ENCODE results near the gene MYO1A.

The MYO1A gene

DNA sequence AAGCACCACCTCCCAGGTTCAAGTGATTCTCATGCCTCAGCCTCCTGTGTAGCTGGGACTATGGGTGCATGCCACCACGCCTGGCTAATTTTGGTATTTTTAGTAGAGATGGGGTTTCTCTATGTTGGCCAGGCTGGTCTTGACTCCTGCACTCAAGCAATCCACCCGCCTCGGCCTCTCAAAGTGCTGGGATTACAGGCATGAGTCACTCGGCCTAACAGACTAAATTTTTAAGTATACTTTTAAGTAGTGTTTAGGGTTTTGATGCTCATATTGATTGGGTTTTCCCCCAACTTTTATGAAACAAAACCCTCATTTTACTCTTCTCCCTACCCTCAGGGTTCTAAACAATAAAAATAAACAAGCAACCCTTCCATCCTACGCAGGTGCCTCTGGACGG, 5.5 kb downstream of the MYO1A start:
- H2BK120ac ChIP-seq (ENCODE audit: low read depth, low read length), result no peak overlapping the region
- no peak overlapping the region for H2AK5ac ChIP-seq (ENCODE audit: low read depth, low read length)
- H2BK12ac ChIP-seq (ENCODE audit: low read length), result no peak overlapping the region
- no peak overlapping the region for H2AFZ ChIP-seq (ENCODE audit: low read length)
- H3K23ac ChIP-seq (ENCODE audit: low read depth, low read length, poor library complexity), result no peak overlapping the region
- no peak overlapping the region for H2BK5ac ChIP-seq (ENCODE audit: low read length)
- no peak overlapping the region for H4K8ac ChIP-seq (ENCODE audit: low read depth, low read length)
- no peak overlapping the region for H3K9ac ChIP-seq (ENCODE audit: low read depth, low read length, poor library complexity)
- H3K27me3 ChIP-seq (ENCODE audit: control insufficient read depth in 3 of 3, insufficient read depth in 3 of 3, low read depth in 1 of 3, low read length in 3 of 3), result peaks cover 0 to 61% (median 0%) of the 10 kb centered on the region in 3 experiments
- H3K4me1 ChIP-seq (ENCODE audit: control insufficient read depth in 2 of 2, insufficient read depth in 1 of 2, low read depth in 1 of 2, low read length in 2 of 2), result no peaks in the 10 kb centered on the region
- H3K9me3 ChIP-seq (replicated peaks in 1 of 2; ENCODE audit: control insufficient read depth in 2 of 2, insufficient read depth in 1 of 2, low read depth in 1 of 2, low read length in 2 of 2), result no peaks in the 10 kb centered on the region
- H3K4me2 ChIP-seq (ENCODE audit: insufficient read depth, low read length, poor library complexity, severe bottlenecking), result no peak overlapping the region
- no CpG with 5 or more reads among the region's 6 CpGs for WGBS, 2 donors (ENCODE audit: extremely low coverage in 2 of 2, insufficient read length in 2 of 2, insufficient replicate concordance in 1 of 2)
- H3K36me3 ChIP-seq (replicated peaks in 1 of 2; ENCODE audit: control insufficient read depth in 2 of 2, insufficient read depth in 2 of 2, low read length in 2 of 2), result no peaks in the 10 kb centered on the region
- no peak overlapping the region for H3K27ac ChIP-seq (replicated peaks; ENCODE audit: low read length)
- DNase-seq (ENCODE audit: low spot score), result no peak
- H4K91ac ChIP-seq (ENCODE audit: low read depth, low read length, poor library complexity), result no peak overlapping the region
- H3K4me3 ChIP-seq (ENCODE audit: low read length in 2 of 2), result no peak overlapping the region
- no peak overlapping the region for H3K4ac ChIP-seq (ENCODE audit: low read length)
- no peak overlapping the region for H3K14ac ChIP-seq (ENCODE audit: low read length)
- H3K79me1 ChIP-seq (ENCODE audit: low read depth, low read length), result no peaks in the 10 kb centered on the region
- H3K18ac ChIP-seq (ENCODE audit: low read length), result no peak overlapping the region
- no peak overlapping the region for H2BK15ac ChIP-seq (ENCODE audit: low read length)

DNA sequence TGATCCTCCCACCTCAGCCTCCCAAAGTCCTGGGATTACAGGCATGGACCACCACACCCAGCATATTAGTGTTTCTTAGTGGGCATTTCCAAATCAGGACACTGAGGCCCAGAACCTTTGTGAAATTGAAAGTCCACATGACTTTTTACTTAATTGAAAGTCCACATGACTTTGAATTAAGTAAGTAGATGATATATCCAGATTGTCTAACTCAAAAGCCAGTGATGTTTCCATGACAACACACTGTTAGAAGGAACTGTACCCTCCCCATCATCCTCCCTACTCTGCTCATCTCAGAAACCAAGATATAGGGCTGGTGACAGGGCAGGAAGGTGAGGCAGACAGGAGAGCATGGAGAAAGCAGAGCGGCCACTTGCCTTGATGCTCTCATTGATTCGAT, 7.2 kb downstream of the MYO1A start:
- H2AFZ ChIP-seq (ENCODE audit: low read length), result no peak overlapping the region
- H3K27me3 ChIP-seq (ENCODE audit: control insufficient read depth in 3 of 3, insufficient read depth in 3 of 3, low read depth in 1 of 3, low read length in 3 of 3), result peaks cover 0 to 73% (median 0%) of the 10 kb centered on the region in 3 experiments
- H3K18ac ChIP-seq (ENCODE audit: low read length), result no peak overlapping the region
- no peak overlapping the region for H3K27ac ChIP-seq (replicated peaks; ENCODE audit: low read length)
- no CpG with 5 or more reads among the region's 2 CpGs for WGBS, 2 donors (ENCODE audit: extremely low coverage in 2 of 2, insufficient read length in 2 of 2, insufficient replicate concordance in 1 of 2)
- no peak overlapping the region for H3K9ac ChIP-seq (ENCODE audit: low read depth, low read length, poor library complexity)
- H3K36me3 ChIP-seq (replicated peaks in 1 of 2; ENCODE audit: control insufficient read depth in 2 of 2, insufficient read depth in 2 of 2, low read length in 2 of 2), result no peaks in the 10 kb centered on the region
- no peak overlapping the region for H3K4ac ChIP-seq (ENCODE audit: low read length)
- H3K23ac ChIP-seq (ENCODE audit: low read depth, low read length, poor library complexity), result no peak overlapping the region
- no peaks in the 10 kb centered on the region for H3K9me3 ChIP-seq (replicated peaks in 1 of 2; ENCODE audit: control insufficient read depth in 2 of 2, insufficient read depth in 1 of 2, low read depth in 1 of 2, low read length in 2 of 2)
- no peaks in the 10 kb centered on the region for H3K79me1 ChIP-seq (ENCODE audit: low read depth, low read length)
- DNase-seq (ENCODE audit: low spot score), result no peak
- H2BK15ac ChIP-seq (ENCODE audit: low read length), result no peak overlapping the region
- H3K4me2 ChIP-seq (ENCODE audit: insufficient read depth, low read length, poor library complexity, severe bottlenecking), result no peak overlapping the region
- no peak overlapping the region for H2BK12ac ChIP-seq (ENCODE audit: low read length)
- no peak overlapping the region for H4K91ac ChIP-seq (ENCODE audit: low read depth, low read length, poor library complexity)
- H3K14ac ChIP-seq (ENCODE audit: low read length), result no peak overlapping the region
- H2BK5ac ChIP-seq (ENCODE audit: low read length), result no peak overlapping the region
- no peaks in the 10 kb centered on the region for H3K4me1 ChIP-seq (ENCODE audit: control insufficient read depth in 2 of 2, insufficient read depth in 1 of 2, low read depth in 1 of 2, low read length in 2 of 2)
- no peak overlapping the region for H3K4me3 ChIP-seq (ENCODE audit: low read length in 2 of 2)
- no peak overlapping the region for H4K8ac ChIP-seq (ENCODE audit: low read depth, low read length)
- H2AK5ac ChIP-seq (ENCODE audit: low read depth, low read length), result no peak overlapping the region
- H2BK120ac ChIP-seq (ENCODE audit: low read depth, low read length), result no peak overlapping the region

DNA sequence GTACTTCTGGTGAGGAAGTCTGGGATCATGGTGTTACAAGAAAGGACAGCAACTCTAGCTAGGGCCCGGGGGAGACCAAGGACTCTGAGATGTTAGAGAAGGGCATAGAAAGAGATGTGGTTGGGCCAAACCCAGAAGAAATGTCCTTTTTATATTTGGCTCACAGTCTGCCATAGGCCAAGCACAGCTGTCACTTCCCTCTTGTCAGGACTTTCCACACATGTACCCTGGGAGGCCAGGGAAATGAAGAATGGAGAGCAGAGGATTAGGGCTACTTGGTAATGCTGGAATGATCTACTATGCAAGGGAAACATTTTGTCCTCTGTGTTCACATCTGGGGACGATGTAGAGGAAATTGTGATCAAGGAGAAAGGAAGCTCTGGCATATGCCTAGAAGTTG, 9.2 kb downstream of the MYO1A start:
- Histone ChIP-seq H2BK15ac (ENCODE audit: low read length) (no peak overlapping the region), H3K14ac (ENCODE audit: low read length) (no peak overlapping the region), H3K27ac (replicated peaks; ENCODE audit: low read length) (no peak overlapping the region), H3K4me1 (ENCODE audit: control insufficient read depth in 2 of 2, insufficient read depth in 1 of 2, low read depth in 1 of 2, low read length in 2 of 2) (peaks cover 0 to 1% of the 10 kb centered on the region in 2 donors), H3K4me3 (ENCODE audit: low read length in 2 of 2) (no peak overlapping the region), H3K4ac (ENCODE audit: low read length) (no peak overlapping the region), H3K18ac (ENCODE audit: low read length) (no peak overlapping the region), H3K9me3 (replicated peaks in 1 of 2; ENCODE audit: control insufficient read depth in 2 of 2, insufficient read depth in 1 of 2, low read depth in 1 of 2, low read length in 2 of 2) (no peaks in the 10 kb centered on the region), H3K4me2 (ENCODE audit: insufficient read depth, low read length, poor library complexity, severe bottlenecking) (no peak overlapping the region), H2AK5ac (ENCODE audit: low read depth, low read length) (no peak overlapping the region), H2AFZ (ENCODE audit: low read length) (no peak overlapping the region), H3K27me3 (ENCODE audit: control insufficient read depth in 3 of 3, insufficient read depth in 3 of 3, low read depth in 1 of 3, low read length in 3 of 3) (peaks cover 0 to 78% (median 0%) of the 10 kb centered on the region in 3 experiments), H3K79me1 (ENCODE audit: low read depth, low read length) (no peaks in the 10 kb centered on the region), H4K8ac (ENCODE audit: low read depth, low read length) (no peak overlapping the region), H2BK5ac (ENCODE audit: low read length) (no peak overlapping the region), H2BK12ac (ENCODE audit: low read length) (no peak overlapping the region), H3K36me3 (replicated peaks in 1 of 2; ENCODE audit: control insufficient read depth in 2 of 2, insufficient read depth in 2 of 2, low read length in 2 of 2) (no peaks in the 10 kb centered on the region), H4K91ac (ENCODE audit: low read depth, low read length, poor library complexity) (no peak overlapping the region), H2BK120ac (ENCODE audit: low read depth, low read length) (no peak overlapping the region), H3K23ac (ENCODE audit: low read depth, low read length, poor library complexity) (no peak overlapping the region), H3K9ac (ENCODE audit: low read depth, low read length, poor library complexity) (no peak overlapping the region)
- DNase-seq (ENCODE audit: low spot score), result no peak
- no CpG with 5 or more reads among the region's 2 CpGs for WGBS, 2 donors (ENCODE audit: extremely low coverage in 2 of 2, insufficient read length in 2 of 2, insufficient replicate concordance in 1 of 2)

DNA sequence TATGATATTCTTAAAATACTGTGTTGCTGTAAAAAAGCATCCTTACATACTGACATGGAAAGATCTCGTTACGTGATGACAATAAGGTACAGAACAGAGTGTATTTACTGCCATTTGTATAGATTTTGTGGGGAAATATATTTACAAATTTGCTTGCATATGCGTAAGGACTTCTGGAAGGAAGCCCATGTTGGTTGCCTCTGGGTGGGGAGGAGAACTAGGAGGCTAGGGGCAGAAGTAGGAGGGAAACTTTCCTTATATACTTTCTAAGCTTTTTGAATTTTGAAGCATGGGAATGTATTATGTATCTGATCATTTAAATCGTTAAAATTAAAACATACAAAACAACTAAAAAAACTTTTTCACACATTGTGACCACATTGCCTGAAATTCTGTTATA, 9.7 kb downstream of the MYO1A start:
- Histone ChIP-seq H3K23ac (ENCODE audit: low read depth, low read length, poor library complexity) (no peak overlapping the region), H2AFZ (ENCODE audit: low read length) (no peak overlapping the region), H3K9me3 (replicated peaks in 1 of 2; ENCODE audit: control insufficient read depth in 2 of 2, insufficient read depth in 1 of 2, low read depth in 1 of 2, low read length in 2 of 2) (no peaks in the 10 kb centered on the region), H3K79me1 (ENCODE audit: low read depth, low read length) (no peaks in the 10 kb centered on the region), H3K18ac (ENCODE audit: low read length) (no peak overlapping the region), H4K8ac (ENCODE audit: low read depth, low read length) (no peak overlapping the region), H3K14ac (ENCODE audit: low read length) (no peak overlapping the region), H3K27ac (replicated peaks; ENCODE audit: low read length) (no peak overlapping the region), H2BK12ac (ENCODE audit: low read length) (no peak overlapping the region), H3K36me3 (replicated peaks in 1 of 2; ENCODE audit: control insufficient read depth in 2 of 2, insufficient read depth in 2 of 2, low read length in 2 of 2) (no peaks in the 10 kb centered on the region), H2AK5ac (ENCODE audit: low read depth, low read length) (no peak overlapping the region), H2BK120ac (ENCODE audit: low read depth, low read length) (no peak overlapping the region), H3K4me3 (ENCODE audit: low read length in 2 of 2) (no peak overlapping the region), H3K4me1 (ENCODE audit: control insufficient read depth in 2 of 2, insufficient read depth in 1 of 2, low read depth in 1 of 2, low read length in 2 of 2) (peaks cover 0 to 1% of the 10 kb centered on the region in 2 donors), H3K9ac (ENCODE audit: low read depth, low read length, poor library complexity) (no peak overlapping the region), H3K27me3 (ENCODE audit: control insufficient read depth in 3 of 3, insufficient read depth in 3 of 3, low read depth in 1 of 3, low read length in 3 of 3) (peaks cover 0 to 78% (median 0%) of the 10 kb centered on the region in 3 experiments), H2BK5ac (ENCODE audit: low read length) (no peak overlapping the region), H2BK15ac (ENCODE audit: low read length) (no peak overlapping the region), H3K4ac (ENCODE audit: low read length) (no peak overlapping the region), H3K4me2 (ENCODE audit: insufficient read depth, low read length, poor library complexity, severe bottlenecking) (no peak overlapping the region), H4K91ac (ENCODE audit: low read depth, low read length, poor library complexity) (no peak overlapping the region)
- DNase-seq (ENCODE audit: low spot score), result no peak
- no CpG with 5 or more reads among the region's 4 CpGs for WGBS, 2 donors (ENCODE audit: extremely low coverage in 2 of 2, insufficient read length in 2 of 2, insufficient replicate concordance in 1 of 2)

All from neuronal stem cell (in vitro differentiated cells).